NCI-H460 (cell line): ENCODE results near the gene NTSR1. TPM values are rescaled to one million over a fixed set of nuclear protein-coding genes. Genes with fewer than 3 reads are reported as not detected.

Source experiments
- DNase-seq: peaks from one replicate; pipeline ENCODE4 v3.0.0-alpha.2; 2016; ENCODE audit warnings: low read depth; ENCODE audit errors: extremely low read depth
- total RNA-seq: library from RNA; depleted of rRNA; stranded (reverse); fragments of >200 nt; shearing (Covaris generic); gene quantifications from 2 replicates; pipeline ENCODE4 v1.2.3, GENCODE V29; 2014

NTSR1 gene
- total RNA-seq, 1 experiment from 2014 or later = 19.3 TPM

- DNase-seq = no peak
Measured at GRCh38 chr20:62692801-62693523, 15.7 kb upstream of the NTSR1 start.

- DNase-seq = no peak
Measured at GRCh38 chr20:62693524-62693922, 15.1 kb upstream of the NTSR1 start.

GRCh38 chr20:62694106-62694505 is 14.5 kb upstream of the NTSR1 start:
- no peak for DNase-seq

DNA sequence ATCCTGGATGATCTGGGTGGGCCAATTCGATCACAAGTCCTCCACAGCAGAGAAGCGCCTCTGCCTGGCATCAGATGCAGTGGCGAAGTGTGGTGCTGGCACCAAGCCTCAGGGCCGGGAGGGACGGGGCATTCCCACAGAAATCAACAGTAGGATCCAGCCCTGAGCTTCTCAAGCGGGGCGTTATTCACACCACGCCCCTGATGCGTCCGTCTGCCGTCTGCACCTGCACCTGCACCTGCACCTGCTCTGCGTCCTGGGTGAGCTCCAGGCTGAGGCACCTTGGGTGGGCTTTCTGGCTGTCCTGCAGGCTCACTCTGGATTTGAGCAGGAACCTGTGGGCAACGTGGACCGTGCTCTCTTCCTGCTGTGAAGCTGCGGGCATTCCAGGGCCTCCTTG is 13.8 kb upstream of the NTSR1 start:
- no peak for DNase-seq

DNA sequence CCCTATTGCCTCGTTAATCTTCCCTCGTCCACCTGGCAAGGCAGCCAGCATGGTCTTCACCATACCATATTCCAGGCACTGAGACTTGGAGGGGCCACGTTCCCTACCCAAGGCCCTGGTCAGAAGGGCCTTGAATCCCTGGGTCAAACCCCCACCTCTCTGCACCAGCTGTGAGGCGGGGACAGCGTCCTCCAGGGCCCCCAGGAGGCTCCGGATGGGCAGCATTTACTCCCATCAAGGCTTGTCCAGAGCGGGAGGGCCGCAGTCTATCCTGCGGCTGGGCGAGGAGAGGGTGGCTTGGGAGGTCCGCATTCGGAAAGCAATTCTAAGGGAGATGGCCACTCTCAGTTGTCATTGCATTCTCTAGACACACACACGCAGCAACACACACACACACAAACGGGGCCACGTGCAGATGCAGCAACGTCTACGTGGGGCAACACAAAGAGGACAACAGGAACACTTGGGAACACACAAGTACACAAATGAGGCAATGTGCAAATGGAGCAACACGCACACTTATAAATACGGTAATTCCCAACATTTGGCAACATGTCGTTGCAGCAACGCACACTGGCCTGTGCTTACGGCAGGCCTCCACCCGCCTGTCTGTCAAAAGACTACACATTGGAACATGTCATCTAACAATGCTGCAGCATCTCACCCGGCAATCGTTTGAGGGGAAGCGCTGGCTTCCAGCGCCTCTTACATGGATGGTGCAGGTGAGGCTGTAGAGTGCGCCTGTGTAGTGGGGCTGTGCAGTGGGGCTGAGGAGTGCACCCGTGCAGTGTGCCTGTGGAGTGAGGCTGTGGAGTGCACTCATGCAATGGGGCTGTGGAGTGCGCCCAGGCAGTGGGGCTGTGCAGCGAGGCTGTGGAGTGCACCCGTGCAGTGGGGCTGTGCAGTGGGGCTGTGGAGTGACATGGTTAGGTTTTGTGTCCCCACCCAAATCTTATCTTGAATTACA is 12.9 kb upstream of the NTSR1 start:
- DNase-seq = no peak

DNA sequence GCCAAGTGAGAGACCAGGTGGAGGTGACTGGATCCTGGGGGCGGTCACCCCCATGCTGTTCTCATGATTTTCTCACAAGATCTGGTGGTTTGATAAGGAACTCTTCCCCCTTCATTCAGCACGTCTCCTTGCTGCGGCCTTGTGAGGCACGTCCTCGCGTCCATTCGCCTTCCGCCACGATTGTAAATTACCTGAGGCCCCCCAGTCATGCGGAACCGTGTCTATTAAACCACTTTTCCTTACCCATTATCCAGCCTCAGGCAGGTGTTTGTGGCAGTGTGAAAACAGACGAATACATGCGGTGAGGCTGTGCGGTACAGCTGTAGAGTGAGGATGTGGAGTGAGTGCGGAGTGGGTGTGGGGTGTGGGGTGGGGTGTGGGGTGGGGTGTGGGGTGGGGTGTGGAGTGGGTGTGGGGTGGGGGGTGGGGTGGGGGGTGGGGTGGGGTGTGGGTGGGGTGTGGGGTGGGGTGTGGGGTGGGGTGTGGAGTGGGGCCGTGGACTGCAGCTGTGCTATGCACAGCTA is 12.1 kb upstream of the NTSR1 start:
- DNase-seq = no peak

DNA sequence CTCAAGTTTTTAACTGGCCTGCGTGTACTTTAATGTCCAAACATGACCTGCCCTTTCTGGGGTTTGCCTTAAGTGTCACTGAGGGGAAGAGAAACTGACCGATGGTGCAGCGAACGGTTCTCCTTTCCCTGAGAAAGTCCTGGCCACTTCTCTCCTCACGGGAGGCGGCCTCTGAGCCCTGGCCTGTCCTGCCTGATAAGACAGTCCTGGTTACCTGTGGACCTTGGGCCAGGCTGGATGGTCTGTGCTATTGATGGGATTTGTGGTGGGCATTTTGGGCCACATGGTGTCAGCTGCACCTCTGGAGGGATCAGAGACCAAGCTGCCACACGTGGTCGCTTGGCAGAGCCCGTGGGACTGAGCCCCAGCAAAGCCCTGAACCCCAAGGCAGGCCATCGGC is 11.6 kb upstream of the NTSR1 start:
- no peak for DNase-seq

- DNase-seq = no peak
Measured at GRCh38 chr20:62697468-62697912, 11.1 kb upstream of the NTSR1 start.

- no peak for DNase-seq
Measured at GRCh38 chr20:62698231-62698630, 10.4 kb upstream of the NTSR1 start.

- DNase-seq = no peak
Measured at GRCh38 chr20:62699296-62699695, 9.3 kb upstream of the NTSR1 start.

DNA sequence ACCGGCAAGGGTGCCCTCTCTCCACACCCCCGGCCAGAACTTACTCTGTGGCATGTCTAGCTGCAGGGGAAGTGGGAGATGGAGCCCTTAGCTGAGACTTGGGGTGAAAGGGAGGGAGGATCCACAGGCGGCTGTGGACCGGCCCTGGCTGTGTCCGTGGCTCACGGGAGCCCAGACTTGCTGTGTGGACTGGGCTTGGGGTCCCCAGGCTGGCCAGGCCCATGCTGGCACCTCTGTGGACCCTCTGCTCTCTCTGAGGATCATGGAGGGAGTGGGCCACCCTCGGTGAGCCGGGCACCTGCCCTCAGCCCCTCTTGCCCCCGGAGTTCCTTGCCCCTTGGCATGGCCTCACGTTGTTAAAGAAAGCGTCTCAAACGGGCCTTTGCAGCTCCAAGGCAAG is 8.9 kb upstream of the NTSR1 start:
- DNase-seq = no peak

DNA sequence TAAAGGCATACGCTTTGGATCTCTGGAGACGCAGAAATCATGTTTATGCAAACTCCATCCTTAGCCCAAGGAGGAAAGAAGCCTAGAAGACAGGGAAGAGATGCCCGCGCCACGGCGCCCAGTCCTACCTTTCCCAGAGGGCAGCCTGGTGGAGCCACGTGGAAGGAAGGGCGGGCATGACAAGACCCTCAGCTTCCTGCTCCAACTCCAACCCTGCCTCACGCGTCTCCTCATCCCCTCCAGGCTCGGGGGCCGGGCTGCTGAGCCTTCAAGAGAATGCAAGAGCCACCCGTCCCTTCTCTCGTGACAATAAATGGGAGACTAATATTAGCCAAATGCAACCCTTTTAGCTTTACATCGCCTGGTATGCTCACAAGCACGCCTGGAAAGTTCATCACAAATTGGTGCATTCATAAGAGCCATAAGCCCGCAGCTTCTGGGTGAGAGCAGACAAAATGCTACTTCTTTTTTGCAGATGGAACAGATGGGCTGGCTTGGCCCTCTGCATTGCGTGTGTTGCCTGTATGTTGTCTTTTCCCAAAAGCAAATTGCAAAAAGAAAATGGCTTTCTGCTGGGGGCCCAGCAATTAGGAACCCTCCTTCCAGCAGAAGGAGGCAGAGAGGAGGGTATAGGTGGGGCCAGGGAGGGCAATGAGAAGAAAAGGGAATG is 8.2 kb upstream of the NTSR1 start:
- DNase-seq = no peak

GRCh38 chr20:62701161-62702012 is 7.2 kb upstream of the NTSR1 start:
- DNase-seq = no peak

DNA sequence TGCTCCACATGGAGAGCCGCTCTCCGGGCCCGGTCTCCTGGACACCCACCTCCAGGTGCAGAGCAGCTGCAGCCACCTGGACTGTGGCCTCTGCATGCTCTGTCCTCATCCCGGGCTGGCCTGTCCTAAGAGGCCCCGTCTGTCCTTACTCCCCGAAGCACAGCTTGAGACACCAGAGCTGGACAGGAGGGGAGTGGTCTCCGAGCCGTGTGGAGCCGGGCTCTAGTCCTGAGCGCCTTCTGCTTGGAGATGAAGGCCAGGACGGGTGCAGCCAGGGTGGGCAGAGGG is 6.7 kb upstream of the NTSR1 start:
- DNase-seq = no peak

DNA sequence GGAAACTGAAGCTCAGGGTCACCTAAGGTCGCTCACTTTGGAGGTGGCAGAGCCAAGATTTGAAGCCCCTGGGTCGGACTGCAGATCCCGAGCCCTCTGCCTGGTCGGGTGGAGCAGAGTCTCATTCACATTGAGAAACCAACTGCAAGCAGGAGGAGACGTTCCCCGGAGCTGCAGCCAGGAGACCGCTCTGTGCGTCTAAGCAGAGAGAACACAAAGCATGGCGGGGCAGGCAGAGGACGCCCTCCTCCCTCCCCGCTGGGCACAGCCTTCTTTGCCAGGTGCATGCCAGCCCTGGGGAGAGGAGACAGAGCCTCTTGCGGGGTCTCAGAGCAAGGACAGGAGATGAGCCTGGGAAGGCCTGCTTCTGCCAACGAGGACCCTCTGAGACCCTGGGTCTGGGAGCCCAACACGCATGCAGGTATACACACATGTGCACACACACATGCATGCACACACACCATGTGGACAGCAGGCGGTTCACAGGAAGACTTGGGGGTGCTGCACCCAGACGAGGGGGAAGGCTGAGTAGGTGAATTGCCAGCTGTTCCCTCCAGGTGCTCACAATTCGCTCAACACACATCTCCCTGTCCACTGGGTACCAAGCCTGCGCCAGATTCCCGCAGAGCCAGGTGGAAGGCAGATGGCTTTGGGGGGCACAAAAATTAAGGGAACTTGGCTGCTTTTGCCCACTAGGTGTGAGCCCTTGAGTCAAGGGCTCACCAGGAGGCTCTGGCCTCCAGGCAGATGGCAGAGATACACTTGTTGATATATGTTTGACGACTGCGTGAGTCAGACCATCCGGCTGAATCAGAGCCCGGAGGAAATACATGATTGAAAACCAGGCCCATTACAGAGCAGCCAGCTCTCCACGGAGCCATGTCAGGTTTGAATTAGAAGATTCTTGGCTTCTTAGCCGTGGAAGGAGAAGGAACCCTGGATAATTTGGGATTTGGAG is 5.5 kb upstream of the NTSR1 start:
- DNase-seq = peak; percentile 92

DNA sequence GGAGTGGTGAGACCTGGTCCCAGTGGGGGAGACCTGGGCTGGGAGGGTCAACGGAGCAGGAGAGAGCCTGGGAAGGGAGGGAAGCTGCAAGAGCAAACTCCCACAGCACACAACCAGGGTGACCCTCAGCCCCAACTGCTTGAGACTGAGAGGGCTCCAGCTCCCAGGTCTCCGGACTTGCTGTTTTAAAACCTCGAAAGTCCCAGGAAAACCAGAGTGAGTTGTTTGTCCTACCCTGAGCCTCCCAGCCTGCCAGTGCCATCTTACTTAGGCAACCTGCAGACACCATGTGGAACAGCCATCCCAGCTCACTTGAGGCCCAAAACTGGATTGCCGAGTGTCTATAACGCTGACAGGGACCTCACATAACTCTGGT is 4.8 kb upstream of the NTSR1 start:
- DNase-seq = peak; percentile 21

GRCh38 chr20:62704341-62704948 is 4.2 kb upstream of the NTSR1 start:
- DNase-seq = peak; percentile 97

DNA sequence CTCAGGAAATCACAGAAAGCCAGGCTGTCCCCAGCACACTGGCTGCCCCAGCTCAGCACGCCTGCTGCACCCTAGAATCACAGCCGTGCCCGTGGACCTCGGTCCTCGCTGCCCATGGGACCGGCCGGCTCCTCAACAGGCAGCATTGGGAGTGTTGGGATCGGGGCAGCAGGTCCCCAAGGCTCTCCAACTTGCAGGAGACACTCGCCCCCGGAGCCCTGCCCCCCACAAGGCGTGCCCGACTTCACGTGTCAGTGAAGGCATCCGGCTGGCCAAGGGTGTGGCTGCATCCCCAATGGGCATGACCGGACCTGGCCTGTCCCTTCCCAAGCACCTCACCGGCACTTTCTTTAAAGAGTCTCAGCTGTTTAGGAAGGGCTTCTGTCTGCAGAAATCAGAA is 3.0 kb upstream of the NTSR1 start:
- peak; percentile 38 for DNase-seq

GRCh38 chr20:62706344-62706743 is 2.3 kb upstream of the NTSR1 start:
- no peak for DNase-seq
